ENCODE results near the gene CCDC116. TPM values are rescaled to one million over a fixed set of nuclear protein-coding genes. Genes with fewer than 3 reads are reported as not detected.

The CCDC116 gene
- total and polyA plus RNA-seq, 10 of the 15 experiments (the other 5 are each of a cell fraction or from before 2014, with no cell fraction given): 0.04 to 0.18 (median 0.04) TPM; not detected in 6

DNA sequence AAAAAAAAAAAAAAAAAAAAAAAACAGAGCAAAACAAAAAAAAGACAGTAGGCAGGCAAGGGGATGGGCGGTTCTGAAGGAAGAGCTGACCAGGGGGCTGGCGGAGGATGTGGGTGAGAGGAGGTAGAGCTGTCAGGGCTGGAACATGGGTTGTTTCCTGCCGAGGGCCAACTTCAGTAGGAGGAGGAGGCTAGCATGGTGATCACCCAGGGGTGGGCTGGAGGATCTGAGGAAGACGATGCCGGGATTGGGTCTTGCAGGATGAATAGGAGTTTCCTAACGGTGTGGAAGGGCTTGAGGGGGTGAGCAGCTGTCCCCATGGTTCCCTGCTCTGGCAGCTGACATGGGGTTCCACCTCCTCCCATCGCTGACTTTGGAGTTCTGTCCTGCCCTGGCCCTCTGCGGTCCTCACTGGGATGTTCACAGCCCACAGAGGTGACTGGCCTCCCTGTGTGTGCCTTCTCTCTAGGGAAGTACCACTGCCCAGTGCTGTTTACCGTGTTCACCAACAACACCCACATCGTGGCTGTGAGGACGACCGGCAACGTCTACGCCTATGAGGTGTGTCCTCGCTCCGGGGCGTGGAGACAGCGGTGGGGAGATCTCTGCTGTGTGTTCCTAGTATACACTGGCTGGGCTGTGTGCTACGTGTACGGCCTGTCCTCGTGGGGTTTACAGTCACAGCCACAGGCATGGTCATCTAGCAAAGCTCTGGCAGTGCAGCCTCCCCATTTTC is 48.4 kb downstream of the CCDC116 start:
- intact Hi-C loops (cut with micrococcal nuclease; ENCODE audit: unreplicated experiment) (no loop called here), in situ Hi-C loops (cut with MboI) (no loop called here)
- RAD21 ChIA-PET (ENCODE audit: unreplicated experiment): interaction anchor here (1.3 kb wide), 1 partner anchor 17 kb away, joined by 3 read pairs; no protein-coding TSS in a partner anchor
- no TSS peak for BruUV-seq (replicated peaks)
- no peaks in the 10 kb centered on the region for H3K79me2 ChIP-seq (ENCODE audit: control insufficient read depth, insufficient read depth, low read length)
- H2AFZ ChIP-seq (ENCODE audit: control insufficient read depth, low read depth, low read length): no peak overlapping the region
- no peak overlapping the region for H3K27ac ChIP-seq (ENCODE audit: control insufficient read depth, insufficient read depth)
- DNase-seq (ENCODE audit: low read depth, low spot score): no peak
- no peak for ATAC-seq
- H3K9ac ChIP-seq (ENCODE audit: control insufficient read depth, insufficient read depth, low read length): no peak overlapping the region
- no peaks in the 10 kb centered on the region for H3K9me3 ChIP-seq (replicated peaks; ENCODE audit: control insufficient read depth, insufficient read depth, low read length)
- TF ChIP-seq, protein P1, sequence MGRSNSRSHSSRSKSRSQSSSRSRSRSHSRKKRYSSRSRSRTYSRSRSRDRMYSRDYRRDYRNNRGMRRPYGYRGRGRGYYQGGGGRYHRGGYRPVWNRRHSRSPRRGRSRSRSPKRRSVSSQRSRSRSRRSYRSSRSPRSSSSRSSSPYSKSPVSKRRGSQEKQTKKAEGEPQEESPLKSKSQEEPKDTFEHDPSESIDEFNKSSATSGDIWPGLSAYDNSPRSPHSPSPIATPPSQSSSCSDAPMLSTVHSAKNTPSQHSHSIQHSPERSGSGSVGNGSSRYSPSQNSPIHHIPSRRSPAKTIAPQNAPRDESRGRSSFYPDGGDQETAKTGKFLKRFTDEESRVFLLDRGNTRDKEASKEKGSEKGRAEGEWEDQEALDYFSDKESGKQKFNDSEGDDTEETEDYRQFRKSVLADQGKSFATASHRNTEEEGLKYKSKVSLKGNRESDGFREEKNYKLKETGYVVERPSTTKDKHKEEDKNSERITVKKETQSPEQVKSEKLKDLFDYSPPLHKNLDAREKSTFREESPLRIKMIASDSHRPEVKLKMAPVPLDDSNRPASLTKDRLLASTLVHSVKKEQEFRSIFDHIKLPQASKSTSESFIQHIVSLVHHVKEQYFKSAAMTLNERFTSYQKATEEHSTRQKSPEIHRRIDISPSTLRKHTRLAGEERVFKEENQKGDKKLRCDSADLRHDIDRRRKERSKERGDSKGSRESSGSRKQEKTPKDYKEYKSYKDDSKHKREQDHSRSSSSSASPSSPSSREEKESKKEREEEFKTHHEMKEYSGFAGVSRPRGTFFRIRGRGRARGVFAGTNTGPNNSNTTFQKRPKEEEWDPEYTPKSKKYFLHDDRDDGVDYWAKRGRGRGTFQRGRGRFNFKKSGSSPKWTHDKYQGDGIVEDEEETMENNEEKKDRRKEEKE (IDR thresholded peaks at IDR 0.05): no peak
- TF ChIP-seq RFX5 (IDR thresholded peaks at IDR 0.05; ENCODE audit: low read depth, low read length) (no peak), SP1 (IDR thresholded peaks at IDR 0.05; ENCODE audit: low read depth, low read length) (no peak), ZNF217 (IDR thresholded peaks at IDR 0.05) (no peak)
- FAIRE-seq: no peak
- H3K36me3 ChIP-seq (ENCODE audit: control insufficient read depth in 2 of 2, insufficient read depth in 2 of 2, low read length in 1 of 2): peaks cover 17 to 18% of the 10 kb centered on the region in 2 experiments
- no peaks in the 10 kb centered on the region for H4K20me1 ChIP-seq (ENCODE audit: control insufficient read depth, insufficient read depth)
- POLR2A ChIA-PET: no interaction called here
- SMC1A ChIA-PET (ENCODE audit: uncharacterized antibody, unreplicated experiment): no interaction called here
- no peak overlapping the region for H3K4me3 ChIP-seq
- 96% methylated on average over 21 of the region's 21 CpGs for WGBS (ENCODE audit: insufficient coverage, insufficient replicate concordance, low lambda C conversion rate, missing lambda C conversion rate)
- H3K4me2 ChIP-seq (ENCODE audit: control insufficient read depth, insufficient read depth): no peak overlapping the region
- H3K4me1 ChIP-seq (ENCODE audit: control insufficient read depth, insufficient read depth, low read length): no peaks in the 10 kb centered on the region
- H3K27me3 ChIP-seq (replicated peaks in 1 of 2; ENCODE audit: control insufficient read depth in 2 of 2, insufficient read depth in 2 of 2, low read length in 1 of 2): no peaks in the 10 kb centered on the region
- CTCF ChIA-PET: no interaction called here
